Measurements from ENCODE around the gene NFATC2IP. TPM values are rescaled to one million over a fixed set of nuclear protein-coding genes. Genes with fewer than 3 reads are reported as not detected.
"Not testable (repeated sequence)": the region's sequence is repeated elsewhere in the genome, so short reads cannot be mapped to it uniquely, and the experiment has no call there.

The NFATC2IP gene
- total and polyA plus RNA-seq, 2 of the 4 experiments (the other 2 are of a cell fraction): 10.0 to 29.1 TPM

GRCh38 chr16:28969696-28970095 lies 19.0 kb downstream of the NFATC2IP start:
- H3K14ac ChIP-seq (replicated peaks; ENCODE audit: low read depth, low read length); H4K5ac ChIP-seq (ENCODE audit: low read depth, low read length); H3K79me1 ChIP-seq (ENCODE audit: low read depth in 1 of 2, low read length in 2 of 2); POLR2A ChIA-PET (ENCODE audit: unreplicated experiment); H3K36me3 ChIP-seq (ENCODE audit: control insufficient read depth, insufficient read depth, low read length); H3K23ac ChIP-seq (ENCODE audit: low read depth, low read length); BruUV-seq (replicated peaks); H4K20me1 ChIP-seq (ENCODE audit: insufficient read depth, low read length); H4K91ac ChIP-seq (ENCODE audit: insufficient read depth, low read depth, low read length); H3K4me3 ChIP-seq (ENCODE audit: insufficient read depth, low read depth, low read length); CTCF ChIA-PET; H3K4ac ChIP-seq (ENCODE audit: low read depth, low read length); H2AFZ ChIP-seq (replicated peaks; ENCODE audit: low read length, poor library complexity); H3K4me1 ChIP-seq (ENCODE audit: control insufficient read depth, insufficient read depth, low read length); H2BK5ac ChIP-seq (ENCODE audit: low read depth, low read length, poor library complexity, severe bottlenecking); H4K8ac ChIP-seq (ENCODE audit: low read depth in 2 of 2, low read length in 2 of 2); H2BK20ac ChIP-seq (ENCODE audit: low read depth, low read length); H3K9me3 ChIP-seq (ENCODE audit: control insufficient read depth, insufficient read depth, low read length); H3K9ac ChIP-seq (ENCODE audit: low read depth, low read length); H3K56ac ChIP-seq (ENCODE audit: extremely low read depth, insufficient read depth, low read length); H3K9me1 ChIP-seq (ENCODE audit: insufficient read depth, low read length); H2BK15ac ChIP-seq (ENCODE audit: low read depth, low read length); ATAC-seq (ENCODE audit: low read depth); H3K4me2 ChIP-seq (ENCODE audit: low read depth, low read length); H3K27me3 ChIP-seq (ENCODE audit: control insufficient read depth, insufficient read depth, low read length); H2BK120ac ChIP-seq (ENCODE audit: low read depth, low read length); H2AK9ac ChIP-seq (replicated peaks; ENCODE audit: low read depth, low read length, poor library complexity); dilution Hi-C loops (cut with HindIII; ENCODE audit: low sequenced_read_pairs, unreplicated experiment); DNase-seq; H3K18ac ChIP-seq (ENCODE audit: low read depth, low read length); H2AK5ac ChIP-seq (ENCODE audit: low read depth, low read length); H3K27ac ChIP-seq (ENCODE audit: insufficient read depth, low read length): not testable (repeated sequence)
- intact Hi-C loops (cut with micrococcal nuclease): loop anchor here (5.0 to 10.0 kb wide), 3 partner anchors 103 to 755 kb away; no protein-coding TSS in a partner anchor
- WGBS, 2 experiments (ENCODE audit: extremely low coverage in 2 of 2, insufficient read length in 1 of 2): no CpG with 5 or more reads among the region's 2 CpGs
- in situ Hi-C loops (cut with MboI; ENCODE audit: low sequenced_read_pairs): loop anchor here (25.0 kb wide), 1 partner anchor 293 kb away; no protein-coding TSS in a partner anchor
